HEK293 (cell line): ENCODE measurements around the gene RPL19.

Experiments
- CTCF ChIA-PET: fragments of 350-600 bp; formaldehyde crosslinking; extraction: SDS; loops from one replicate; lab custom pipeline; 2021; ENCODE audit warnings: antibody characterized with exemption; lab: Yijun Ruan, JAX
- POLR2A ChIA-PET: fragments of 300-600 bp; formaldehyde crosslinking; extraction: SDS; loops from one replicate; lab custom pipeline; 2020; ENCODE audit warnings: antibody characterized with exemption, inconsistent platforms; lab: Yijun Ruan, JAX
- H3K27ac ChIP-seq: fragments of 200-500 bp; sonication (Bioruptor generic); 2 replicates; pipeline ENCODE4 v1.5.1; 2014; ENCODE audit warnings: low read depth, low read length, control low read depth, inconsistent platforms; ENCODE audit errors: extremely low read depth
- H3K36me3 ChIP-seq, 2 experiments: fragments of 200-500 bp in 1 of 2; sonication (Bioruptor generic) in 1 of 2; 1 replicate in 1 of 2; 2 replicates in 1 of 2; pipeline ENCODE4 v1.5.1; 2014 to 2017; ENCODE audit warnings: inconsistent platforms in 2 of 2, low read length in 2 of 2; ENCODE audit not compliant: control insufficient read depth in 2 of 2, insufficient read depth in 1 of 2
- H3K4me1 ChIP-seq: fragments of 200-500 bp; sonication (Bioruptor generic); 2 replicates; pipeline ENCODE4 v1.5.1; 2014; ENCODE audit warnings: mild to moderate bottlenecking, low read length, inconsistent platforms; ENCODE audit not compliant: control insufficient read depth, insufficient read depth
- H3K4me3 ChIP-seq: 2 replicates; pipeline ENCODE4 v1.5.1; 2011; ENCODE audit warnings: low read depth, mild to moderate bottlenecking, control low read depth, low read length, moderate library complexity
- H3K9me3 ChIP-seq: fragments of 200-500 bp; sonication (Bioruptor generic); 2 replicates; pipeline ENCODE4 v1.5.1; 2014; ENCODE audit warnings: low read depth, low read length, inconsistent platforms; ENCODE audit not compliant: control insufficient read depth, insufficient read depth
- AEBP2 ChIP-seq: fragments of 450-650 bp; formaldehyde crosslinking; IDR thresholded peaks from 2 replicates; pipeline ENCODE4 v1.5.1; 2016; ENCODE audit warnings: missing biosample characterization, missing genetic modification characterization, borderline replicate concordance
- BCL6B ChIP-seq: fragments of 450-650 bp; formaldehyde crosslinking; IDR thresholded peaks from 2 replicates; pipeline ENCODE4 v1.5.1; 2017; ENCODE audit warnings: missing biosample characterization, missing genetic modification characterization
- GFI1B ChIP-seq: fragments of 450-650 bp; formaldehyde crosslinking; IDR thresholded peaks from 2 replicates; pipeline ENCODE4 v1.5.1; 2016; ENCODE audit warnings: missing biosample characterization, missing genetic modification characterization
- GLIS2 ChIP-seq: fragments of 450-650 bp; formaldehyde crosslinking; IDR thresholded peaks from 2 replicates; pipeline ENCODE4 v1.5.1; 2016; ENCODE audit warnings: missing biosample characterization, missing genetic modification characterization
- IKZF3 ChIP-seq: fragments of 450-650 bp; IDR thresholded peaks from 2 replicates; pipeline ENCODE4 v1.5.0; 2018; ENCODE audit warnings: missing biosample characterization, mild to moderate bottlenecking, missing genetic modification characterization, moderate library complexity
- KLF1 ChIP-seq: fragments of 450-650 bp; formaldehyde crosslinking; IDR thresholded peaks from 2 replicates; pipeline ENCODE4 v1.5.1; 2016; ENCODE audit warnings: missing biosample characterization, missing genetic modification characterization
- KLF17 ChIP-seq: fragments of 450-650 bp; formaldehyde crosslinking; IDR thresholded peaks from 2 replicates; pipeline ENCODE4 v1.5.1; 2016; ENCODE audit warnings: missing biosample characterization, missing genetic modification characterization
- SCRT1 ChIP-seq: fragments of 450-650 bp; formaldehyde crosslinking; IDR thresholded peaks from 2 replicates; pipeline ENCODE4 v1.5.1; 2016; ENCODE audit warnings: missing biosample characterization, missing genetic modification characterization, borderline replicate concordance
- SP2 ChIP-seq: fragments of 450-650 bp; formaldehyde crosslinking; IDR thresholded peaks from 2 replicates; pipeline ENCODE4 v1.5.1; 2016; ENCODE audit warnings: missing biosample characterization, missing genetic modification characterization
- WT1 ChIP-seq: fragments of 450-650 bp; formaldehyde crosslinking; IDR thresholded peaks from 2 replicates; pipeline ENCODE4 v1.5.1; 2016; ENCODE audit warnings: missing biosample characterization, missing genetic modification characterization
- ZBTB7A ChIP-seq: fragments of 450-650 bp; formaldehyde crosslinking; IDR thresholded peaks from 2 replicates; pipeline ENCODE4 v1.5.1; 2016; ENCODE audit warnings: low read depth, missing biosample characterization, missing genetic modification characterization
- ZNF114 ChIP-seq: fragments of 450-650 bp; formaldehyde crosslinking; IDR thresholded peaks from 2 replicates; pipeline ENCODE4 v1.5.0; 2017; ENCODE audit warnings: missing biosample characterization, missing genetic modification characterization
- ZNF138 ChIP-seq: fragments of 450-650 bp; formaldehyde crosslinking; IDR thresholded peaks from 2 replicates; pipeline ENCODE4 v1.5.1; 2016; ENCODE audit warnings: missing biosample characterization, missing genetic modification characterization, borderline replicate concordance
- ZNF148 ChIP-seq: fragments of 450-650 bp; formaldehyde crosslinking; IDR thresholded peaks from 2 replicates; pipeline ENCODE4 v1.5.0; 2017; ENCODE audit warnings: missing biosample characterization, missing genetic modification characterization, borderline replicate concordance
- ZNF2 ChIP-seq: fragments of 450-650 bp; formaldehyde crosslinking; IDR thresholded peaks from 2 replicates; pipeline ENCODE4 v1.5.1; 2016; ENCODE audit warnings: missing biosample characterization, missing genetic modification characterization
- ZNF239 ChIP-seq: fragments of 450-650 bp; formaldehyde crosslinking; IDR thresholded peaks from 2 replicates; pipeline ENCODE4 v1.5.1; 2016; ENCODE audit warnings: missing biosample characterization, missing genetic modification characterization
- ZNF302 ChIP-seq: fragments of 450-650 bp; formaldehyde crosslinking; IDR thresholded peaks from 2 replicates; pipeline ENCODE4 v1.5.1; 2016; ENCODE audit warnings: missing biosample characterization, missing genetic modification characterization, low read depth
- ZNF341 ChIP-seq: fragments of 450-650 bp; formaldehyde crosslinking; IDR thresholded peaks from 2 replicates; pipeline ENCODE4; 2016; ENCODE audit warnings: low read depth, missing biosample characterization, missing genetic modification characterization
- ZNF404 ChIP-seq: fragments of 450-650 bp; formaldehyde crosslinking; IDR thresholded peaks from 2 replicates; pipeline ENCODE4 v1.5.1; 2017; ENCODE audit warnings: missing biosample characterization, missing genetic modification characterization
- ZNF423 ChIP-seq: fragments of 450-650 bp; formaldehyde crosslinking; IDR thresholded peaks from 2 replicates; pipeline ENCODE4 v1.5.1; 2016; ENCODE audit warnings: missing biosample characterization, missing genetic modification characterization
- ZNF510 ChIP-seq: fragments of 450-650 bp; formaldehyde crosslinking; IDR thresholded peaks from 2 replicates; pipeline ENCODE4 v1.5.1; 2018; ENCODE audit warnings: mild to moderate bottlenecking, missing genetic modification characterization, missing biosample characterization; ENCODE audit not compliant: insufficient replicate concordance
- ZNF561 ChIP-seq: fragments of 450-650 bp; IDR thresholded peaks from 2 replicates; pipeline ENCODE4 v1.5.1; 2018; ENCODE audit warnings: missing biosample characterization, missing genetic modification characterization, borderline replicate concordance
- ZNF610 ChIP-seq: fragments of 450-650 bp; formaldehyde crosslinking; IDR thresholded peaks from 2 replicates; pipeline ENCODE4 v1.5.1; 2016; ENCODE audit warnings: missing biosample characterization, missing genetic modification characterization, borderline replicate concordance
- ZNF621 ChIP-seq: fragments of 450-650 bp; formaldehyde crosslinking; IDR thresholded peaks from 2 replicates; pipeline ENCODE4 v1.5.1; 2017; ENCODE audit warnings: missing biosample characterization, missing genetic modification characterization
- ZNF658 ChIP-seq: fragments of 450-650 bp; formaldehyde crosslinking; IDR thresholded peaks from 2 replicates; pipeline ENCODE4; 2016; ENCODE audit warnings: missing biosample characterization, missing genetic modification characterization
- ZNF776 ChIP-seq: fragments of 450-650 bp; formaldehyde crosslinking; IDR thresholded peaks from 2 replicates; pipeline ENCODE4 v1.5.0; 2017; ENCODE audit warnings: missing biosample characterization, missing genetic modification characterization, borderline replicate concordance
- ZNF837 ChIP-seq: fragments of 450-650 bp; formaldehyde crosslinking; IDR thresholded peaks from 2 replicates; pipeline ENCODE4 v1.5.1; 2016; ENCODE audit warnings: missing biosample characterization, missing genetic modification characterization
- ZSCAN18 ChIP-seq: fragments of 450-650 bp; formaldehyde crosslinking; IDR thresholded peaks from 2 replicates; pipeline ENCODE4 v1.5.1; 2016; ENCODE audit warnings: missing biosample characterization, missing genetic modification characterization

RPL19 gene

GRCh38 chr17:39223907-39224777 is 24.1 kb downstream of the RPL19 start:
- H3K4me3 ChIP-seq, result no peak overlapping the region
- peaks cover 3% of the 10 kb centered on the region; the same call in 1 of the 2 replicates for H3K4me1 ChIP-seq
- H3K27ac ChIP-seq, result no peak overlapping the region
- H3K9me3 ChIP-seq, result no peaks in the 10 kb centered on the region
- no peak for TF ChIP-seq ZNF114 (tag by site-specific recombination)
- no peak for TF ChIP-seq ZNF561
- TF ChIP-seq WT1, result peak; percentile 56; the same call in 1 of the 2 replicates
- TF ChIP-seq BCL6B, result no peak
- no peak for TF ChIP-seq ZNF510 (tag by site-specific recombination)
- TF ChIP-seq ZNF837 (tag by site-specific recombination), result no peak
- no peak for TF ChIP-seq KLF17 (tag by site-specific recombination)
- TF ChIP-seq SP2, result 0 out of 2 replicates have a peak, but pooled peaks have one; percentile 5
- TF ChIP-seq IKZF3, result peak; percentile 54; the same call in 1 of the 2 replicates
- TF ChIP-seq ZNF341 (tag by site-specific recombination), result 0 out of 2 replicates have a peak, but pooled peaks have one; percentile 19
- TF ChIP-seq KLF1 (tag by site-specific recombination), result peak; percentile 76
- no peak for TF ChIP-seq GFI1B (tag by site-specific recombination)
- TF ChIP-seq ZSCAN18, result no peak
- TF ChIP-seq ZNF776 (tag by site-specific recombination), result no peak
- H3K36me3 ChIP-seq, result no peaks in the 10 kb centered on the region
- CTCF ChIA-PET, result interaction anchor here (1.0 to 3.2 kb wide), 7 partner anchors 8 to 21 kb away, joined by 3 to 32 read pairs (median 8); no protein-coding TSS in a partner anchor
- POLR2A ChIA-PET, result no interaction called here

- POLR2A ChIA-PET, result no interaction called here
- Histone ChIP-seq H3K9me3 (no peaks in the 10 kb centered on the region), H3K4me1 (peaks cover 3% of the 10 kb centered on the region; the same call in 1 of the 2 replicates), H3K36me3 (no peaks in the 10 kb centered on the region), H3K27ac (no peak overlapping the region), H3K4me3 (no peak overlapping the region)
- CTCF ChIA-PET, result no interaction called here
- TF ChIP-seq ZNF423 (tag by site-specific recombination), result no peak
- no peak for TF ChIP-seq ZBTB7A (tag by site-specific recombination)
- no peak for TF ChIP-seq ZNF404 (tag by site-specific recombination)
- TF ChIP-seq ZNF239 (tag by site-specific recombination), result no peak
- no peak for TF ChIP-seq ZNF302 (tag by site-specific recombination)
- no peak for TF ChIP-seq ZNF658 (tag by site-specific recombination)
- no peak for TF ChIP-seq SCRT1 (tag by site-specific recombination)
- TF ChIP-seq GLIS2, result no peak
- TF ChIP-seq ZNF610, result no peak
- no peak for TF ChIP-seq ZNF148 (tag by site-specific recombination)
- no peak for TF ChIP-seq AEBP2 (tag by site-specific recombination)
- TF ChIP-seq ZNF621, result no peak
- TF ChIP-seq ZNF138 (tag by site-specific recombination), result no peak
- no peak for TF ChIP-seq ZNF2 (tag by site-specific recombination)
These were observed 24.8 kb downstream of the RPL19 start for GRCh38 chr17:39224778-39225307.
